PFSK-1 (cell line): Measurements from ENCODE around the gene DDOST.

Experiments
- FOXP2 ChIP-seq: optimal IDR thresholded peaks from 2 replicates; pipeline ENCODE3; 2011; ENCODE audit warnings: borderline replicate concordance, control low read depth, inconsistent platforms; ENCODE audit not compliant: insufficient read depth; ENCODE audit errors: extremely low read length, extremely low read depth
- POLR2AphosphoS5 ChIP-seq: IDR thresholded peaks from 2 replicates; pipeline ENCODE4 v1.6.1; 2012; ENCODE audit warnings: low read depth, mild to moderate bottlenecking, control low read depth, low read length, moderate library complexity
- REST ChIP-seq, 2 experiments: IDR thresholded peaks; 2 replicates each; pipeline versions ENCODE4 v1.6.1 to v1.8.0; 2011 to 2012; ENCODE audit warnings: low read depth in 2 of 2, low read length in 2 of 2, control low read depth in 1 of 2, inconsistent platforms in 1 of 2, mild to moderate bottlenecking in 1 of 2, moderate library complexity in 1 of 2; ENCODE audit not compliant: insufficient read depth in 1 of 2
- SIN3A ChIP-seq: IDR thresholded peaks from 2 replicates; pipeline ENCODE4 v1.6.1; 2012; ENCODE audit warnings: mild to moderate bottlenecking, low read length, moderate library complexity, borderline replicate concordance; ENCODE audit not compliant: insufficient read depth
- TAF1 ChIP-seq: IDR thresholded peaks from 2 replicates; pipeline ENCODE4 v1.6.1; 2012; ENCODE audit warnings: low read length, control low read depth, borderline replicate concordance; ENCODE audit not compliant: insufficient read depth

- no peak for TF ChIP-seq SIN3A
- no peak for TF ChIP-seq REST (IDR thresholded peaks at IDR 0.05; ENCODE audit: insufficient read depth in 1 of 2, low read depth in 2 of 2, low read length in 2 of 2)
- TF ChIP-seq FOXP2, result no peak
- TF ChIP-seq TAF1, result no peak
- no peak for TF ChIP-seq POLR2AphosphoS5
Measured at GRCh38 chr1:20640183-20640597, 21.0 kb downstream of the DDOST start.
